Endothelial cell of umbilical vein (primary cell): Measurements from ENCODE around the gene SPDYE3. TPM values are rescaled to one million over a fixed set of nuclear protein-coding genes. Genes with fewer than 3 reads are reported as not detected.

ENCODE experiments used
- BruUV-seq: library from RNA; stranded (reverse); fragments of 400-500 nt; replicated peaks from 2 replicates; lab custom pipeline; 2021; lab: Mats Ljungman, UMichigan
- CTCF ChIA-PET: fragments of 300-600, 350-600 bp; sonication (Branson Sonifier 250); formaldehyde crosslinking; loops from one replicate; lab custom pipeline; 2021; ENCODE audit warnings: antibody characterized with exemption, inconsistent platforms; lab: Charles Lee
- POLR2A ChIA-PET: fragments of 300-600, 350-600 bp; sonication (Branson Sonifier 250); formaldehyde crosslinking; loops from one replicate; lab custom pipeline; 2021; ENCODE audit warnings: antibody characterized with exemption, inconsistent platforms; lab: Charles Lee
- DNase-seq: peaks from one replicate; pipeline ENCODE4 v3.0.0-alpha.2; 2011; ENCODE audit warnings: low read depth, low spot score
- FAIRE-seq: peaks from 2 replicates; lab custom pipeline; 2011; peaks lifted over from hg19 to GRCh38; lab: Jason Lieb, UNC
- H2AFZ ChIP-seq: 2 replicates; pipeline ENCODE4 v1.6.0; 2012; ENCODE audit warnings: low read depth, low read length, control low read depth, inconsistent platforms
- H3K27ac ChIP-seq: 2 replicates; pipeline ENCODE4 v1.5.1; 2011; ENCODE audit warnings: low read depth, mild to moderate bottlenecking, control low read depth, low read length, moderate library complexity; ENCODE audit not compliant: insufficient read depth
- H3K27me3 ChIP-seq, 2 experiments: 2 replicates each; pipeline versions ENCODE4 v1.6.0 to v1.6.1; 2011; ENCODE audit warnings: low read length in 2 of 2, mixed read lengths in 1 of 2; ENCODE audit not compliant: control insufficient read depth in 2 of 2, insufficient read depth in 2 of 2
- H3K36me3 ChIP-seq, 2 experiments: 2 replicates in 1 of 2; 3 replicates in 1 of 2; pipeline ENCODE4 v1.5.1; 2011; ENCODE audit warnings: low read length in 2 of 2, mild to moderate bottlenecking in 1 of 2, moderate library complexity in 1 of 2; ENCODE audit not compliant: control insufficient read depth in 2 of 2, insufficient read depth in 2 of 2; ENCODE audit errors: extremely low read depth in 1 of 2
- H3K4me1 ChIP-seq: 3 replicates; pipeline ENCODE4 v1.5.1; 2011; ENCODE audit warnings: mild to moderate bottlenecking, low read length; ENCODE audit not compliant: control insufficient read depth, insufficient read depth; ENCODE audit errors: extremely low read depth
- H3K4me2 ChIP-seq: 2 replicates; pipeline ENCODE4 v1.6.1; 2011; ENCODE audit warnings: low read length, control low read depth, mixed read lengths; ENCODE audit not compliant: insufficient read depth
- H3K4me3 ChIP-seq, 3 experiments: fragments of 200-600 bp in 1 of 3; sonication (generic), shearing (Covaris generic) in 1 of 3; replicated peaks in 1 of 3; 2 replicates each; pipeline ENCODE4 v1.5.1; 2011 to 2016; ENCODE audit warnings: control low read depth in 3 of 3, low read length in 3 of 3, mild to moderate bottlenecking in 2 of 3, inconsistent platforms in 1 of 3, low read depth in 1 of 3, moderate library complexity in 1 of 3; ENCODE audit not compliant: insufficient read depth in 1 of 3
- H3K79me2 ChIP-seq: 2 replicates; pipeline ENCODE4 v1.6.0; 2012; ENCODE audit warnings: low read length, inconsistent platforms; ENCODE audit not compliant: control insufficient read depth, insufficient read depth
- H3K9ac ChIP-seq: replicated peaks from 2 replicates; pipeline ENCODE3; 2011; ENCODE audit warnings: low read length, control low read depth; ENCODE audit not compliant: insufficient read depth; ENCODE audit errors: extremely low read depth
- H3K9me1 ChIP-seq: replicated peaks from 3 replicates; pipeline ENCODE4 v1.6.0; 2011; ENCODE audit warnings: mild to moderate bottlenecking, low read length; ENCODE audit not compliant: control insufficient read depth, insufficient read depth; ENCODE audit errors: extremely low read depth
- H3K9me3 ChIP-seq: replicated peaks from 2 replicates; pipeline ENCODE4 v1.5.1; 2012; ENCODE audit warnings: low read length, inconsistent platforms; ENCODE audit not compliant: control insufficient read depth, insufficient read depth
- H4K20me1 ChIP-seq: replicated peaks from 2 replicates; pipeline ENCODE3; 2011; ENCODE audit warnings: mild to moderate bottlenecking, low read length; ENCODE audit not compliant: control insufficient read depth, insufficient read depth; ENCODE audit errors: extremely low read depth
- CTCF ChIP-seq, 2 donors: IDR thresholded peaks; 1 replicate in 1 of 2; 2 replicates in 1 of 2; pipeline ENCODE4 v1.5.1; 2011; ENCODE audit warnings: low read length in 2 of 2, mild to moderate bottlenecking in 2 of 2, moderate library complexity in 2 of 2, control low read depth in 1 of 2, inconsistent platforms in 1 of 2, low read depth in 1 of 2; ENCODE audit not compliant: insufficient read depth in 1 of 2; ENCODE audit errors: extremely low read depth in 1 of 2
- EZH2 ChIP-seq: IDR thresholded peaks from 2 replicates; pipeline ENCODE4 v1.6.1; 2012; ENCODE audit warnings: borderline replicate concordance, low read depth, mild to moderate bottlenecking, moderate library complexity, low read length, inconsistent platforms; ENCODE audit not compliant: severe bottlenecking
- FOS ChIP-seq: IDR thresholded peaks from 2 replicates; pipeline ENCODE4 v1.6.1; 2011; ENCODE audit warnings: mild to moderate bottlenecking, low read length, moderate library complexity, borderline replicate concordance; ENCODE audit not compliant: insufficient read depth
- GATA2 ChIP-seq: IDR thresholded peaks from 2 replicates; pipeline ENCODE4 v1.7.0; 2011; ENCODE audit warnings: low read depth, mild to moderate bottlenecking, moderate library complexity, mixed read lengths, low read length; ENCODE audit not compliant: insufficient read length, insufficient read depth
- JUN ChIP-seq: IDR thresholded peaks from 2 replicates; pipeline ENCODE4 v1.6.1; 2011; ENCODE audit warnings: borderline replicate concordance, low read depth; ENCODE audit not compliant: insufficient read length, insufficient read depth
- MYC ChIP-seq: IDR thresholded peaks from one replicate; pipeline ENCODE4 v1.6.1; 2011; ENCODE audit warnings: mild to moderate bottlenecking, low read depth, low read length
- POLR2A ChIP-seq: IDR thresholded peaks from 2 replicates; pipeline ENCODE4 v1.6.1; 2012; ENCODE audit warnings: low read depth, mild to moderate bottlenecking, control low read depth, low read length
- POLR2AphosphoS5 ChIP-seq: IDR thresholded peaks from 2 replicates; pipeline ENCODE4 v1.6.1; 2012; ENCODE audit warnings: low read depth, mild to moderate bottlenecking, control low read depth, low read length, moderate library complexity; ENCODE audit not compliant: insufficient read depth
- dilution Hi-C: fragments of 300-500 bp; cut with MboI; formaldehyde crosslinking; loops from one replicate; pipeline ENCODE4 v1.15.0; 2019; ENCODE audit warnings: low sequenced_read_pairs; ENCODE audit not compliant: extremely low pct_ligation_motif_present
- intact Hi-C: fragments of 100-400 bp; cut with micrococcal nuclease; formaldehyde crosslinking; loops from one replicate; pipeline ENCODE4 v1.10.0; 2022
- polyA plus RNA-seq, 4 experiments: library from polyadenylated mRNA; depleted of rRNA in 3 of 4; stranded (reverse) in 3 of 4; unstranded in 1 of 4; fragments of >200 nt; gene quantifications; 2 replicates each; pipeline versions ENCODE4 v1.2.1 to v1.2.3, GENCODE V29; 2011 to 2012; ENCODE audit warnings: missing spikeins in 1 of 4
- total RNA-seq: library from RNA; stranded (reverse); gene quantifications from 2 replicates; pipeline ENCODE4 v1.2.3, GENCODE V29; 2021
- TF ChIP-seq, protein P1 (sequence below): IDR thresholded peaks from 2 replicates; pipeline ENCODE4 v1.6.1; 2011; ENCODE audit not compliant: insufficient read depth, insufficient read length

The SPDYE3 gene
- total and polyA plus RNA-seq, 2 donors (not counting 3 experiments of a cell fraction or from before 2014, with no cell fraction given), result not detected

DNA sequence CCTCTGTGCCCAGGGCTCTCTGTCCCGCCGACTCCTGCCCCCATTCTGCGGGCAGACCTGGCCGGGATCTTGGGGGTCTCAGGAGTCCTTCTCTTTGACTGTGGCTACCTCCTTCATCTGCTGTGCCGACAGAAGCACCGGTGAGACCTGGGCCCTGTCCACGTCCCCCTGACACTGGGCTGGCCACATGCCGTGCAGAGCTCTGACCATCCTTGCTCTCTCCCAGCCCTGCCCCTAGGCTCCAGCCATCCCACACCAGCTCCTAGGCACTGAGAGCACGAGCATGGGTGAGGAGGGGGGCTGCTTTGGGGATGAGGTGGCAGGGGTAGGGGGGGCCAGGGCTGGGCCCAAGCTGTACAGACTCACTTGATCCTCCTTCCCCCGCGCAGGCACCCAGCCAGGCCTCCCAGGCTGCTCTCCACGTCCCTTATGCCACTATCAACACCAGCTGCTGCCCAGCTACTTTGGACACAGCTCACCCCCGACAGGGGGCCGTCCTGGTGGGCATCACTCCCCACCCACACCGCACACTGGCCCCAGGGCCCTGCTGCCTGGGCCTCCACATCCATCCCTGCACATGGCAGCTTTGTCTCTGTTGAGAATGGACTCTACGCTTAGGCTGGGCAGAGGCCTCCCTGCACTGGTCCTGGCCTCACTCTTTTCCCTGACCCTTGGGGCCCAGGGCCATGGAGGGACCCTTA, 45.6 kb downstream of the SPDYE3 start:
- intact Hi-C loops (no loop called here), dilution Hi-C loops (no loop called here)
- no TSS peak for BruUV-seq
- no peak overlapping the region for H3K4me2 ChIP-seq
- H2AFZ ChIP-seq, result no peak overlapping the region
- CTCF ChIA-PET, result interaction anchor here (2.1 kb wide), 1 partner anchor 55 kb away, joined by 4 read pairs; no protein-coding TSS in a partner anchor
- no peaks in the 10 kb centered on the region for H3K4me1 ChIP-seq
- peaks cover 13 to 61% of the 10 kb centered on the region in 2 experiments for H3K36me3 ChIP-seq
- POLR2A ChIA-PET, result no interaction called here
- no peaks in the 10 kb centered on the region for H3K79me2 ChIP-seq
- H3K4me3 ChIP-seq, result no peak overlapping the region
- TF ChIP-seq POLR2A, result no peak
- no peak for TF ChIP-seq JUN
- TF ChIP-seq GATA2, result no peak
- no peak for TF ChIP-seq POLR2AphosphoS5
- no peak for TF ChIP-seq EZH2
- no peak for TF ChIP-seq FOS
- TF ChIP-seq MYC, result no peak
- TF ChIP-seq CTCF (IDR thresholded peaks at IDR 0.05; ENCODE audit: extremely low read depth in 1 of 2, insufficient read depth in 1 of 2, low read depth in 1 of 2, low read length in 2 of 2), result no peak
- TF ChIP-seq, protein P1, sequence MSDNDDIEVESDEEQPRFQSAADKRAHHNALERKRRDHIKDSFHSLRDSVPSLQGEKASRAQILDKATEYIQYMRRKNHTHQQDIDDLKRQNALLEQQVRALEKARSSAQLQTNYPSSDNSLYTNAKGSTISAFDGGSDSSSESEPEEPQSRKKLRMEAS, result no peak
- FAIRE-seq, result no peak
- no peaks in the 10 kb centered on the region for H3K27me3 ChIP-seq
- H4K20me1 ChIP-seq, result no peaks in the 10 kb centered on the region
- no peak overlapping the region for H3K9ac ChIP-seq
- H3K9me3 ChIP-seq, result no peaks in the 10 kb centered on the region
- no peak overlapping the region for H3K27ac ChIP-seq
- H3K9me1 ChIP-seq, result no peaks in the 10 kb centered on the region
- DNase-seq, result no peak
